Trophoblast cell (in vitro differentiated cells and primary cell): ENCODE results near the gene NXT1.

Experiments used
- DNase-seq, 2 donors: peaks; one replicate each; pipeline ENCODE4 v3.0.0-alpha.2; 2016
- H2AFZ ChIP-seq: 2 replicates; pipeline ENCODE4 v1.6.1; 2013; ENCODE audit warnings: low read length, moderate library complexity, mild to moderate bottlenecking; ENCODE audit not compliant: insufficient read depth, poor library complexity
- H2AK5ac ChIP-seq: 2 replicates; pipeline ENCODE4 v1.6.1; 2013; ENCODE audit warnings: mild to moderate bottlenecking, low read length
- H2BK120ac ChIP-seq: 2 replicates; pipeline ENCODE4 v1.6.1; 2013; ENCODE audit warnings: low read length, mild to moderate bottlenecking, moderate library complexity; ENCODE audit not compliant: insufficient read depth, poor library complexity
- H2BK12ac ChIP-seq: 2 replicates; pipeline ENCODE4 v1.6.1; 2013; ENCODE audit warnings: mild to moderate bottlenecking, low read length, moderate library complexity
- H2BK5ac ChIP-seq: 2 replicates; pipeline ENCODE4 v1.6.1; 2013; ENCODE audit warnings: low read length, low read depth, moderate library complexity, mild to moderate bottlenecking; ENCODE audit not compliant: poor library complexity
- H3K14ac ChIP-seq: 2 replicates; pipeline ENCODE4 v1.6.1; 2013; ENCODE audit warnings: mild to moderate bottlenecking, low read length
- H3K18ac ChIP-seq: 2 replicates; pipeline ENCODE4 v1.6.1; 2013; ENCODE audit warnings: mild to moderate bottlenecking, low read length
- H3K23ac ChIP-seq: 2 replicates; pipeline ENCODE4 v1.6.1; 2013; ENCODE audit warnings: low read length
- H3K27ac ChIP-seq: 2 replicates; pipeline ENCODE4 v1.5.1; 2013; ENCODE audit warnings: low read depth, mild to moderate bottlenecking, inconsistent platforms, low read length, moderate library complexity
- H3K27me3 ChIP-seq: 2 replicates; pipeline ENCODE4 v1.6.1; 2013; ENCODE audit warnings: inconsistent platforms, mild to moderate bottlenecking, low read length, moderate library complexity; ENCODE audit not compliant: insufficient read depth
- H3K36me3 ChIP-seq, 2 experiments: 1 replicate in 1 of 2; 2 replicates in 1 of 2; pipeline ENCODE4 v1.6.1; 2013; ENCODE audit warnings: low read length in 2 of 2, mild to moderate bottlenecking in 2 of 2, moderate library complexity in 1 of 2; ENCODE audit not compliant: insufficient read depth in 2 of 2, control insufficient read depth in 1 of 2
- H3K4ac ChIP-seq: 2 replicates; pipeline ENCODE4 v1.6.1; 2013; ENCODE audit warnings: low read depth, mild to moderate bottlenecking, low read length, moderate library complexity
- H3K4me1 ChIP-seq, 2 experiments: 1 replicate in 1 of 2; 2 replicates in 1 of 2; pipeline ENCODE4 v1.6.1; 2013; ENCODE audit warnings: low read length in 2 of 2, mild to moderate bottlenecking in 2 of 2, moderate library complexity in 1 of 2; ENCODE audit not compliant: insufficient read depth in 2 of 2, control insufficient read depth in 1 of 2
- H3K4me2 ChIP-seq: 2 replicates; pipeline ENCODE4 v1.6.1; 2013; ENCODE audit warnings: inconsistent platforms, mild to moderate bottlenecking, low read length, moderate library complexity
- H3K4me3 ChIP-seq: 2 replicates; pipeline ENCODE4 v1.5.1; 2013; ENCODE audit warnings: mild to moderate bottlenecking, low read depth, low read length, inconsistent platforms
- H3K79me1 ChIP-seq: one replicate; pipeline ENCODE4 v1.6.1; 2013; ENCODE audit warnings: low read length
- H3K79me2 ChIP-seq: 2 replicates; pipeline ENCODE4 v1.6.1; 2013; ENCODE audit warnings: low read length, mild to moderate bottlenecking; ENCODE audit not compliant: control insufficient read depth, insufficient read depth, poor library complexity
- H3K9ac ChIP-seq: 2 replicates; pipeline ENCODE4 v1.6.1; 2013; ENCODE audit warnings: mild to moderate bottlenecking, low read length
- H3K9me3 ChIP-seq: 2 replicates; pipeline ENCODE4 v1.6.1; 2013; ENCODE audit warnings: low read depth, mild to moderate bottlenecking, control low read depth, inconsistent platforms, low read length; ENCODE audit not compliant: insufficient read depth
- H4K12ac ChIP-seq: 2 replicates; pipeline ENCODE4 v1.6.1; 2013; ENCODE audit warnings: low read depth, mild to moderate bottlenecking, low read length, moderate library complexity
- H4K8ac ChIP-seq: 2 replicates; pipeline ENCODE4 v1.6.1; 2013; ENCODE audit warnings: low read depth, mild to moderate bottlenecking, low read length, moderate library complexity
- H4K91ac ChIP-seq: one replicate; pipeline ENCODE4 v1.6.1; 2013; ENCODE audit warnings: low read depth, mild to moderate bottlenecking, low read length, moderate library complexity
- WGBS: extraction: QIAGEN DNeasy Blood & Tissue Kit; methylation state at CpG from one replicate; pipeline ENCODE4 v1.1.7; 2013; ENCODE audit warnings: missing lambda C conversion rate; ENCODE audit not compliant: insufficient read length, insufficient coverage; ENCODE audit errors: extremely low coverage; 5-methylcytosine and 5-hydroxymethylcytosine counted together

NXT1 gene

GRCh38 chr20:23308024-23308423 is 42.6 kb upstream of the NXT1 start:
- Histone ChIP-seq H3K9me3 (peaks cover 5% of the 10 kb centered on the region), H3K27me3 (no peaks in the 10 kb centered on the region), H2BK120ac (no peak overlapping the region), H3K4me3 (no peak overlapping the region), H3K79me1 (no peaks in the 10 kb centered on the region), H4K8ac (no peak overlapping the region), H4K12ac (no peak overlapping the region), H2AFZ (no peak overlapping the region), H3K4me1 (no peaks in the 10 kb centered on the region), H3K4me2 (no peak overlapping the region), H3K4ac (no peak overlapping the region), H3K23ac (no peak overlapping the region), H3K9ac (no peak overlapping the region), H3K79me2 (no peaks in the 10 kb centered on the region), H3K14ac (no peak overlapping the region), H2AK5ac (no peak overlapping the region), H3K27ac (no peak overlapping the region), H3K18ac (no peak overlapping the region), H2BK12ac (no peak overlapping the region), H3K36me3 (no peaks in the 10 kb centered on the region), H2BK5ac (no peak overlapping the region), H4K91ac (no peak overlapping the region)
- no peak for DNase-seq
- WGBS, result no CpG with 5 or more reads among the region's 3 CpGs

- H3K18ac ChIP-seq, result no peak overlapping the region
- no peak overlapping the region for H2BK120ac ChIP-seq
- H2AFZ ChIP-seq, result no peak overlapping the region
- no peaks in the 10 kb centered on the region for H3K79me1 ChIP-seq
- H3K9ac ChIP-seq, result no peak overlapping the region
- WGBS, result no CpG with 5 or more reads among the region's 4 CpGs
- peaks cover 5% of the 10 kb centered on the region for H3K9me3 ChIP-seq
- no peak overlapping the region for H3K4me2 ChIP-seq
- H4K12ac ChIP-seq, result no peak overlapping the region
- H2BK5ac ChIP-seq, result no peak overlapping the region
- no peak overlapping the region for H3K14ac ChIP-seq
- H3K4me1 ChIP-seq, result no peaks in the 10 kb centered on the region
- H3K79me2 ChIP-seq, result no peaks in the 10 kb centered on the region
- H3K4me3 ChIP-seq, result no peak overlapping the region
- DNase-seq, result no peak
- H3K23ac ChIP-seq, result no peak overlapping the region
- H3K27me3 ChIP-seq, result no peaks in the 10 kb centered on the region
- no peaks in the 10 kb centered on the region for H3K36me3 ChIP-seq
- H4K8ac ChIP-seq, result no peak overlapping the region
- no peak overlapping the region for H4K91ac ChIP-seq
- H3K4ac ChIP-seq, result no peak overlapping the region
- H2AK5ac ChIP-seq, result no peak overlapping the region
- H3K27ac ChIP-seq, result no peak overlapping the region
- no peak overlapping the region for H2BK12ac ChIP-seq
Measured at GRCh38 chr20:23308908-23309307, 41.7 kb upstream of the NXT1 start.

DNA sequence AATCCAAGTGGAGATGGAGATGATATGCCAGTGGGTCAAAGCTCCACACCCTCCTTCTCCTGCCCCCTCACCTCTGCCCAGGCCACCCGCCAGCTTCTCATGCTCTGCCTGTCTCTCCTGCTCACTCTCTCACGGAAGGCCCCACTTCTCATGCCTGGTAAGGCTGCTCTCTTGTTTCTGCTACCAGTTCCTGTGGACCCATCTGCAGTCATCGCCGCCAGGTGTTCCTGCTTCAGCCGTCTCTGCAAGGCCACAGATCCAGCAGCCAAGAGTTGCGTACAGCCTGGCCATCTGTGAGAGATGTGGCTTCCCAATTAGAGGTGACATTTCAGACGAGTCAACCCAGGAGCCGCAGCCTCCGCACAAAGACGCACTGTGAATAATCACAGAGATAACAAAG is 40.8 kb upstream of the NXT1 start:
- H2BK12ac ChIP-seq, result no peak overlapping the region
- H3K36me3 ChIP-seq, result no peaks in the 10 kb centered on the region
- WGBS, result no CpG with 5 or more reads among the region's 10 CpGs
- H3K4me1 ChIP-seq, result no peaks in the 10 kb centered on the region
- H4K8ac ChIP-seq, result no peak overlapping the region
- no peaks in the 10 kb centered on the region for H3K79me1 ChIP-seq
- no peak overlapping the region for H3K4me3 ChIP-seq
- H2BK120ac ChIP-seq, result no peak overlapping the region
- no peaks in the 10 kb centered on the region for H3K79me2 ChIP-seq
- no peak overlapping the region for H2AK5ac ChIP-seq
- no peak overlapping the region for H2BK5ac ChIP-seq
- no peak for DNase-seq
- no peak overlapping the region for H3K4ac ChIP-seq
- H4K91ac ChIP-seq, result no peak overlapping the region
- H3K23ac ChIP-seq, result no peak overlapping the region
- H3K9me3 ChIP-seq, result peaks cover 5% of the 10 kb centered on the region
- no peak overlapping the region for H3K27ac ChIP-seq
- H4K12ac ChIP-seq, result no peak overlapping the region
- no peak overlapping the region for H3K4me2 ChIP-seq
- no peak overlapping the region for H2AFZ ChIP-seq
- no peak overlapping the region for H3K14ac ChIP-seq
- no peaks in the 10 kb centered on the region for H3K27me3 ChIP-seq
- no peak overlapping the region for H3K9ac ChIP-seq
- no peak overlapping the region for H3K18ac ChIP-seq

DNA sequence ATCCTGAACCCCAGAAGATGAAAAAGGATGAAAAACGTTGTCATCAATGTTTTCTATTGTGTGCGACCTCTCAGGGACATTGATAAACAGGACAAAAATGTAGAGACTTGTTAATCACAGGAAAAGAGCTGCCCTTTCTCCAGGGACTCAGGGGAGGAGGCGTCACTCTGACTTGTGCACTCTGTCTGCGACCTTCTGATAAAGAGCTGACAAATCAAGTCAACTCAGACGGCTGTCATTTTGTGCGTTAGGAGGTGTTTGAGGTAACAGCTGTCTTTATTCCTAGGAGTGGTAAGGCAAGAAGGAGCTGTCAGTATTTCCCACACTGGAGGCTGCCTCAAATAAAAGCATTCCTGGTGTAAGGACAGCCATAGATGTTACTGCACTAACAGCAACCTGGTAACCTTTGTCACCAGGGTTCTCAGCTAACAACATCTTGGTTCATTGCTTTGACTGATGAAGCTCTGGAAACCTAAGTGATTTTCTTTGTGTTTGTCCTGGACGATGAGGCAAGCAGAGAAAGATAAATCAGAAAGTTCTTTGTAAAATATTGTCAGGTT is 38.6 kb upstream of the NXT1 start:
- no peaks in the 10 kb centered on the region for H3K27me3 ChIP-seq
- H3K4me1 ChIP-seq, result no peaks in the 10 kb centered on the region
- H3K4me2 ChIP-seq, result no peak overlapping the region
- H3K18ac ChIP-seq, result no peak overlapping the region
- no peak overlapping the region for H3K9ac ChIP-seq
- no CpG with 5 or more reads among the region's 7 CpGs for WGBS
- H3K4ac ChIP-seq, result no peak overlapping the region
- H3K4me3 ChIP-seq, result no peak overlapping the region
- no peaks in the 10 kb centered on the region for H3K79me2 ChIP-seq
- H3K9me3 ChIP-seq, result peaks cover 5% of the 10 kb centered on the region
- H3K23ac ChIP-seq, result no peak overlapping the region
- no peak overlapping the region for H4K12ac ChIP-seq
- DNase-seq, result no peak
- no peak overlapping the region for H2BK12ac ChIP-seq
- no peak overlapping the region for H2AK5ac ChIP-seq
- no peak overlapping the region for H2BK120ac ChIP-seq
- H2AFZ ChIP-seq, result no peak overlapping the region
- H4K91ac ChIP-seq, result no peak overlapping the region
- no peak overlapping the region for H3K14ac ChIP-seq
- no peaks in the 10 kb centered on the region for H3K79me1 ChIP-seq
- H3K27ac ChIP-seq, result no peak overlapping the region
- H4K8ac ChIP-seq, result no peak overlapping the region
- H2BK5ac ChIP-seq, result no peak overlapping the region
- no peaks in the 10 kb centered on the region for H3K36me3 ChIP-seq
